NCI-H345 treated with DMSO at 0.1 percent for 48 hours (cell line): ENCODE data around the gene ACSF2.
A peak's percentile ranks its signal among the peaks of the same experiment; 100 is the strongest.

ENCODE experiments used
- DNase-seq: peaks from one replicate; lab custom pipeline; 2025; ENCODE audit not compliant: unreplicated experiment; lab: John Stamatoyannopoulos, UW

The ACSF2 gene

DNA sequence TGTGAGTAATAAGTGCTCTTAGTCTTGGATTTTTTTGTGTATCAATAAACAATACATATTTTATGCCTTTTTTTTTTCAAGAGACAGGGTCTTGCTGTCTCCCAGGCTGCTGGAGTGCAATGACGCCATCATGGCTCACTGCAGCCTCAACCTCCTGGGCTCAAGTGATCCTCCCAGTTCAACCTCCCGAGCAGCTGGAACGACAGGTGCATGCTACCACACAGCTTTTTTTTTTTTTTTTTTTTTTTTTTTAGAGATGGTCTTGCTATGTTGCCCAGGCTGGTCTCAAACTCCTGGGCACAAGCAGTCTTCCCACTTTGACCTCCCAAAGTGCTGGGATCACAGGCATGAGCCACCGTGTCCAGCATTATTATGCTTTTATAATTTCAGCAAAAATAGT, 13.0 kb downstream of the ACSF2 start:
- no peak for DNase-seq

GRCh38 chr17:50440172-50440837, 14.3 kb downstream of the ACSF2 start:
- DNase-seq = peak; percentile 31

DNA sequence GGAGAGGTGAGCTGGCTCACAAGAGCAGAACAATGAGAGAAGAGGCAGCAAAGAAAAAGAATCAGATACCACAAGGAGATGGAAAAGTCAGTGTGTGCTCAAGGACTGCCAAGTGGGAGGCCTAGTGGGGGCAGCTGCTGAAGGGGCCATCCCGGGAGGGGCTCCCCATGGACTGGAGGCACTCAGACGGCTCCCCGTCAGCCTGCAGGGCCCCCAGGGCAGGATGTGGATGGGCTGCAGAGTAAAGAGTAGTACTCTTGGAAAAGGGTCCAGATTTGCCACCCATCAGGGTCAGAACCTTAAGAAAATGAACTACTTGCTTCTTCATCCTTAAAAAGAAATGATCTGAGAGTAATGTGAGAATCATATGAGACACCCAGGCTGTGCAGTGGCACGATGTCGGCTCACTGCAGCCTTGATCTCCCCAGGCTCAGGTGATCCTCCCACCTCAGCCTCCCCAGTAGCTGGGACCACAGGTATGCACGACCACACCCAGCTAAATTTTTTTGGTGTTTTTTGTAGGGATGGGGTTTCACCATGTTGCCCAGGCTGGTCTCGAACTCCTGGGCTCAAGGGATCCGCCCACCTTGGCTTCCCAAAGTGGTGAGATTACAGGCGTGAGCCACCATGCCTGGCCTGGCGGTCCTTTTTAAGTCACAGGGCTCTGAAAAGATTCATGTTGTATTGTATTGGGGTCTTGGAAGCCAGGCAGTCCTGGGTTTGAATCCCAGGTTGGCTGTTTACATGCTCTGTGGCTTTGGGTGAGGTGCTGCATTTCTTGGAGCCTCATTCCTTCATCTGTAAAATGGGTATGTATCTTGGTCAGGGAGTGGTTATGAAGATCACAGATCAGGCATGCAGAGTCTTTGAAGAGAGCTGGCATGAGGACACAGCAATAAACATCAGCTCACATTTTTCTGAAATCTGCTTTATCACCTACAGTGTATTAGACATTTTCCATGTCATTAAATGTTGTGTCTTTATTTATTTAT, 15.1 kb downstream of the ACSF2 start:
- no peak for DNase-seq

GRCh38 chr17:50443505-50443974, 17.5 kb downstream of the ACSF2 start:
- DNase-seq = no peak

DNA sequence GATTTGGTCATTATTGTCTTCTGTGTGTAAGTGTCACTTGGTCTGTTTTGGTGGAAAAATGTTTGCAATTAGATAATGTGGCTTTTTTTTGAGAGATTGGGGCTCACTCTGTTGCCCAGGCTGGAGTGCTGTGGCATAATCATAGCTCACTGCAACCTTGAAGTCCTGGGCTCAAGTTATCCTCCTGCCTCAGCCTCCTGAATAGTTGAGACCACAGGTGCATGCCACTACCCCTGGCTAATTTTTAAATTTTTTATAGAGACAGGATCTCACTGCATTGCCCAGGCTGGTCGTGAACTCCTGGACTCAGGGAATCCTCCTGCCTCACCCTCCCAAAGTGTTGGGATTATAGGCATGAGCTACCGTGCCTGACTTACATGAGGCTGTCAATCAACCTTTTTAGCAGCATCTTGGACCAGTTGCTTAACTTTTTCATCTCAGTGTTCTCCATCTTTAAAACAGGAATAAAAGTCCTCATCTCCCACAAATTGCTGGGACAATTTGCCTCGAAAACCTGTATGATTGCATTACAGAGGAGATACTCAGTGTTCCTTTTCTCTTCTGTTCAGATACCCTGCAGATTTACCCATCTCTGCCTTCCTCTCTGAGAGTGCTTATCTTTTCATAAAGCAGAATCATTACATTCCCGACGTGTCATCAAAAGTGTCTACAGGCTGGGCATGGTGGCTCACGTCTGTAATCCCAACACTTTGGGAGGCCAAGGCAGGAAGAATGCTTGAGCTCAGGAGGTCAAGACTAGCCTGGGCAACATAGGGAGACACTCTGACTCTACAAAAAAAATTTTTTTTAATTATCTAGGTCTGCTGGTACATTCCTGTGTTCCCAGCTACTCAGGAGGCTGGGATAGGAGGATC, 19.1 kb downstream of the ACSF2 start:
- no peak for DNase-seq

DNA sequence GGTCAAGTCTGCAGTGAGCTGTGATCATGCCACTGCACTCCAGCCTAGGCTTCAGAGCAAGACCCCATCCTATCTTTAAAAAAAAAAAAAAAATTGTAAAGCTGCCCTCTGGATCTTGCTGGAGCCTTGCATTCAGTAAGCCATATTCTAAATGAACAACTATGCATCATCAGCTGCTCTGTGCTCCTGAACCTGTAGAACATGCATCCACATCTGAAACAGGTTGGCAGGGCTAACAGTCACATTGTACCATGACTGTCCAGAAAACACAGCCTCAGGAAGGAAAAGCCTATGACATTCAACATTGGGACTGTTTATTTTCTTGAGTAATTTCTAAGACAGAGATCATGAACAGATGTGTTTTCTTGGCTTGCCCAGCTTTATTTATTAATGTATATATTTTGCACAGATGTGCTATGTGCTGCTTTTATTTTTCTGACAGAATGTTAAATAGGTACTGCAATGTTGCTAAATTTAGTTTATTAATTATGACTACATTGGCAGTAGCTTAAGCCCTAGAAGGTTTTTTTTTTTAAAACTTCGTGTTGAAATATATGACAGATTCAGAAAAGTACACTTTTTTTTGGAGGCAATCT, 19.8 kb downstream of the ACSF2 start:
- no peak for DNase-seq

DNA sequence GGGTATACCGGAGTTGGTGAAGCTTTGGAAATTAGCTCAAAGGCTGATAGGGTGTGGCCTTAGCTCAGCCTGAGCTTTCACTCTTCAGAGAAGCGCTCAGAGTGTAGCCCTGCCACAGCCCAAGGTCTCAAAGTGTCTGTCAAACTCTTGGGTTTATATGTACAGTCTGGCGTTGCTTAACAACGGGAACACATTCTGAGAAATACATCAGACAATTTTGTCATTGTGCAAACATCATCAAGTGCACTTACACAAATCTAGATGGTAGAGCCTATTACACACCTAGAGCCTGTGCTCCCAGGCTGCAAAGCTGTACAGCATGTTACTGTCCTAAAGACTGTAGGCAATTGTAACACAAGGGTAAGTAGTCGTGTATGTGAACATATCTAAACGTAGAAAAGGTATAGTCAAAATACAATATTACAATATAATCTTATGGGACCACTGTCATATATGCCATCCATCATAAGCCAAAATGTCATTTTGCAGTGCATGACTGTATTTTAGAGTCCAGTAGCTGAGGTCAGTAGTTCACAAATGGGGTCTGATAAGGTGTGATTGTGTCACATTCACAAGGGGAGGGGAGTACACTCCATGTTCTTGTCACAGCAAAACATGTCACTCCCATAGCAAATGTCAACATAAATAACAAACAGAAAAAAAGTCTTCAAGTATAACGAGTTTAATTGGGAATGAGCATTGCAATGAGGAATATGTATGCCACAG, 22.0 kb downstream of the ACSF2 start:
- DNase-seq = no peak

DNA sequence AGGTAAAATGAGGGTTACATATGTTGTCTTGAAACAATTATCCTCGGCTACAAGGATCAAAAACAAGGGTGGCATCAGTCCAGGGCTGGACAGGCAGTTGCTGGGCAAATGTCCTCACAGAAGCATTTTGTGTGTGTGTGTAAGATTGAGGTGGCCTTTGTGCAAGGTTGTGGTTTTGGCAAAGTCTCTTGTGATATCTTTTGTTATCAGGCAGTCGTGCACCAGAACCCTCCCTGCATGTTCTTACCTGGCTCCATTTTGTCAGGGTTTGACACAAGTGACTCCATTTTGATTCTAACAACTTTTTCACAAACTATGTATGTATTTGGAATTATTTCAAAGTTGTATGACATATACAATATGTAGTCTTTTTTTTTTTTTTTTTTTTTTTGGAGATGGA, 22.6 kb downstream of the ACSF2 start:
- DNase-seq = no peak

GRCh38 chr17:50451943-50452629, 26.1 kb downstream of the ACSF2 start:
- DNase-seq = no peak

DNA sequence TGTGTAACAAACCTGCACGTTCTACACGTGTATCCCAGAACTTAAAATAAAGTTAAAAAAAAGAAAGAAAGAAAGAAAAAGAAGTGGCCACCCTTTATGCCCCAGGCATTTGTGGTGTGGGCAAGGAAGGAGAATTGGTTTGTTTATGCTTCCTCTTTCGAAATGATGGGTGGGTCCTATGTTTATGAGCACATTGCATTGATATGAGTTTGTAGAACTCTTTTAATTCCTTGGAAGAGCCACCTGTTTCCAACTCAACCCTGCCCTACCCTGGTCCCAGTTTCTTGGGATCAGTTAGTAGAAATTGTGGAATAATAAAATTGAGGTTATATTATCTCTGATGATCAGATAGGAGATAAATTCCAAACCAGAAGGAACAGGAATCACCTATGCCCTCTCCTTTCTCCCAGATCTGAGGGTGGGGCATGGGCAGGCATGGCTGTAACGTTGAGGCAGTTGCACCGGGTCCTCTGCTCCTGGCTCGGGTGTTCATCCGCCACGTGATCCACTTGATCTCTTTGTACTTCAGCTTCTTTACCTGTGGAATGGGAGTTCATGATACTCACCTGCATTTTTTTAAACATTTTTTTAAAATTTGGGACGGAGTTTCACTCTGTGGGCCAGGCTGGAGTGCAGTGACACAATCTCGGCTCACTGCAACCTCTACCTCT, 26.7 kb downstream of the ACSF2 start:
- DNase-seq = no peak

DNA sequence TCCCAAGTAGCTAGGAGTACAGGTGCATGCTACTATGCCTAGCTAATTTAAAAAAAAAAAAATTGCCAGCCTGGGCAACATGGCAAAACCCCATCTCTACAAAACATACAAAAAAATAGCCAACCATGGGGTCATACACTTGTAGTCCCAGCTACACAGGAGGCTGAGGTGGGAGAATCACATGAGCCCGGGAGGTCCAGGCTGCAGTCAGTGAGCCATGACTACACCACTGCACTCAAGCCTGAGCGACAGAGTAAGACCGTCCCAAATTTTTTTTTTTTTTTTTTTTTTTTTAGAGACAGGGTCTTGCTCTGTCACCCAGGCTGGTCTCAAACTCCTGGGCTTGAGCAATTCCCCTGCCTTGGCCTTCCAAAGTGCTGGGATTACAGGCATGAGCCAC, 27.9 kb downstream of the ACSF2 start:
- no peak for DNase-seq

DNA sequence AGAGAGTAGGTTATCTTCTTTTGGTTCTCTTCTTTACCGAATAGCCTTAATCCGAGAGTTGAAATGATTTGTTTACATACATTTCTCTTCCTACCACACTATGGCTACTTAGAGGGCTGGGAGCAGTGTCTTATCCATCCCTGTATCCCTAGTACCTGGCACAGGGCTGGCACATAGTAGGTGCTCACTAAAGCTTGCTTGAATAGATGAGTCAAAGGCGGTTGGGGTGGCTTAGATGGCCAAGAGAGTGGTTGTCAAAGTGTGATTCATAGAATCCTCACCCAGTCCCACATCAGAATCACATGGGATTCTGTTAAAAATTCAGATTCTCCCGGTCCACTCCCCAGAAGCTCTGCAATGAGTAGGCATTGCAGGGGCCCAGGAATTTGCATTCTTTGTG, 31.6 kb downstream of the ACSF2 start:
- no peak for DNase-seq

DNA sequence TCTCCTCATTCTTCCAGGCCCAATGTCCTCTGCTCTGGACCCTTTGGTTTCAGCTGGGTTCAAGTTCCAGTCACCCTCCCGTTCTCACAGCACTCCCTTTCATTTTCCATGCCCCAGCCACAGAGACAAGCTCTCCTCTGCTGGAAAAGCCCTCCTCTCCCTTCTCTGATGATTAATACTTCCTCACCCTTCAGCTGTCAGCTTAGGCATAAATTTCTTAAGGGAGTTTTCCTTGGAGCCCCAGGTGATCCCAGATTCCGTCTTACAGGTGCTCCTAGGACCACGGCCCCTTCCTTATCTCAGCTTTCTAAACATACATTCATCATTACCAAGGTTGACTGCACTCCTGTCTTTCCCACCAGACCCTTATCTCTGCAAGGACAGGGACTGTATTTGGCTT, 32.3 kb downstream of the ACSF2 start:
- DNase-seq = no peak

DNA sequence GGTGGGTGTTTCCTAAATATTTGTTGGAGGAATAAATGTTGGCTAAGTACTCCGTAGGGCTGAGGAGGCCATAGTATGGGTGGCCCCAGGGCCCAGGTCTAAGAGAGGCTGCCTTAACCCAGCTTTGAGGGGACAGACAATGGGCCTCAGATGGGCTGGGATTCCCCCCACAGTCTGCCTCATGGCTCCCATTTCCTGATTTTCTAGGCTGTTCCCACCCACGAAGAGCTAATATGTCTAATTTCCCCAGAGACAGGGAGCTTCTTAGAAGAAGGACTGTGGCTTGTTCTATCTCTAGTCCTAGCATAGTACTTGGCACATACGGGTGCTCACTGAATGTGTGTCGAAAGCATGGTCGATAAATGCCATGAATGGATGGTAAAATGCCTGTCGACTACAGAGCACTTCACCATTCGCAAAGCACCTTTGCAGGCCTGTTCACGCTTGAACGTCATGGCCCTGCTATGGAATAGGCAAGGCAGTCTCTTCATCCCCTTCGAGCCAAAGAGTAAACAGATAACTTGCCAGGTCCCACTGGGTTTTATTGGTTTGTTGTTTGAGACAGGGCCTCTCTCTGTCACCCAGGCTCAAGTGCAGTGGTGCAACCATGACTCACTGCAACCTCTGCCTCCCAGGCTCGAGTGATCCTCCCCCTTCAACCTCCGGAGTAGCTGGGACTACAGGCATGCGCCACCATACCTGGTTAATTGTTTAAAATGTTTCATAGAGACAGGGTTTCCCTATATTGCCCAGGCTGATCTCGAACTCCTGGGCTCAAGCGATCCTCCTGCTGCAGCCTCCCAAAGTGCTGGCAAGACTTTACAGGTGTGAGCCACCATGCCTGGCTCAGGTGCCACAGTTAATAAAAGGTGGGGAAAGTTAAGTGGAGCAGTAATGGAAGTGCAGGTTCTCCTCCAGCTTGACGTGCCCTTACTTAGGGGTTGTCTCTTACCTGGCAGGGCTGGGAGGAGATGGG, 33.0 kb downstream of the ACSF2 start:
- peak; percentile 50 for DNase-seq

GRCh38 chr17:50459756-50460155, 33.7 kb downstream of the ACSF2 start:
- DNase-seq = no peak

DNA sequence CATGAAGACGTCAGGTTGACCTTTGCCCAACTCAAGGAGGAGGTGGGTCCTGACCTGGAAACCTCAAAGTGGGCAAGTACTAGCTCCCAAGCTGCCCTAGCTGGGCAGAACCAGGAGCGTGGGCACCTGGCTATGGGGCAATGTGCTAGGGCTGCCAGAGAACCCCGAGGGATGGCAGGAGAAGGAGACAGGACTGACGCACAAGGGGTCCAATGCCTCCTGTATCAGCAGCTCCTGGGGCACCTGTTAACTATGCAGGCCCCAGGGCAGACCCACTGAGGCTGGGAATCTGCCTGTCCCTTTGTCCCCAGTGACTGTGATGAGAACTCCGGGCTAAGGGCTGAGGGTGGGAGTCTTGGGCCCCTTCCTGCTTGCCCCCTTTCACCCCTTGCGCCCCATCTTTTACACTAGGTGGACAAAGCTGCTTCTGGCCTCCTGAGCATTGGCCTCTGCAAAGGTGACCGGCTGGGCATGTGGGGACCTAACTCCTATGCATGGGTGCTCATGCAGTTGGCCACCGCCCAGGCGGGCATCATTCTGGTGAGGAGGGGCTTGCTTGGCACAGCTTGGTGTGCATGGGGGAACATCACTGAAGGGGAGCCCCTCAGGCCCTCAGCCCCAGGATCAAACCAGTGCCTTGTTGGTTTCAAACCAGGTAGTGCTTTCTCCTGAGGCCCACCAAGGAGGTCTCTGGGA, 35.0 kb downstream of the ACSF2 start:
- no peak for DNase-seq

- no peak for DNase-seq
These were observed 35.6 kb downstream of the ACSF2 start for GRCh38 chr17:50461550-50462132.
